ENCODE data around the gene DCAF6. TPM values are rescaled to one million over a fixed set of nuclear protein-coding genes. Genes with fewer than 3 reads are reported as not detected.

Gene DCAF6
- total RNA-seq, 1 donor from 2014 or later: 37.5 TPM

DNA sequence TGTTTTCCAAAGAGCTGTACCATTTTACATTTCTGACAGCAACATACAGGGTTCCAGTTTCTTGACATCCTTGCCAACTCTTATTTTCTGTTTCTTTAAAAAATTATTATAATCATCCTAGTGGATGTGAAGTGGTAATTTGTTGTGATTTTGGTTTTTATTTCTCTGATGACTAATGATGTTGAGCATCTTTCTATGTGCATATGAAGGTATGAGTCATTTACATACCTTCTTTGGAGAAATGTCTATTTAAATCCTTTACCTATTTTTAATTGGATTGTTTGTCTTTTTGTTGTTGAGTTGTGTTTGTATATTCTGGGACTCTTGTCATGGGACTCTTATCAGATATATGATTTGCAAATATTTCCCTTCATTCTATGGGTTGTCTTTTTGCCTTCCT lies 21.2 kb downstream of the DCAF6 start:
- DNase-seq (ENCODE audit: low read depth): no peak
- no peak overlapping the region for H3K4me3 ChIP-seq (ENCODE audit: low read depth, low read length)
- TF ChIP-seq, protein P1, sequence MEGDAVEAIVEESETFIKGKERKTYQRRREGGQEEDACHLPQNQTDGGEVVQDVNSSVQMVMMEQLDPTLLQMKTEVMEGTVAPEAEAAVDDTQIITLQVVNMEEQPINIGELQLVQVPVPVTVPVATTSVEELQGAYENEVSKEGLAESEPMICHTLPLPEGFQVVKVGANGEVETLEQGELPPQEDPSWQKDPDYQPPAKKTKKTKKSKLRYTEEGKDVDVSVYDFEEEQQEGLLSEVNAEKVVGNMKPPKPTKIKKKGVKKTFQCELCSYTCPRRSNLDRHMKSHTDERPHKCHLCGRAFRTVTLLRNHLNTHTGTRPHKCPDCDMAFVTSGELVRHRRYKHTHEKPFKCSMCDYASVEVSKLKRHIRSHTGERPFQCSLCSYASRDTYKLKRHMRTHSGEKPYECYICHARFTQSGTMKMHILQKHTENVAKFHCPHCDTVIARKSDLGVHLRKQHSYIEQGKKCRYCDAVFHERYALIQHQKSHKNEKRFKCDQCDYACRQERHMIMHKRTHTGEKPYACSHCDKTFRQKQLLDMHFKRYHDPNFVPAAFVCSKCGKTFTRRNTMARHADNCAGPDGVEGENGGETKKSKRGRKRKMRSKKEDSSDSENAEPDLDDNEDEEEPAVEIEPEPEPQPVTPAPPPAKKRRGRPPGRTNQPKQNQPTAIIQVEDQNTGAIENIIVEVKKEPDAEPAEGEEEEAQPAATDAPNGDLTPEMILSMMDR (conservative IDR thresholded peaks at IDR 0.05; ENCODE audit: low read depth, low read length): no peak

DNA sequence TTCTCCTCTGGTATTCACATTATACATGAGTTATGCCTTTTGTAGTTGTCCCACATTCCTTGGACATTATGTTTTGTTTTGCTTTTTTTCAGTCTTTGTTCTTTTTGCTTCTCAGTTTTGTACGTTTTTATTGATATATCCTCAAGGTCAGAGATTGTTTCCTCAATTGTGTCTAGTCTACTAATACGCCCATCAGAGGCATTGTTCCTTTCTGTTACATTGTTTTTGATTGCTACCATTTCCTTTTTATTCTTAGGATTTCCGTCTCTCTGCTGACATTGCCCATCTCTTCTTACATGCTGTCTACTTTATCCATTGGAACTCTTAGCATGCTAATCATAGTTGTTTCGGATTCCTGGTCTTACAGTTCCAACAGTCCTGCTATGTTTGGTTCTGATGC lies 28.2 kb downstream of the DCAF6 start:
- TF ChIP-seq, protein P1 (conservative IDR thresholded peaks at IDR 0.05; ENCODE audit: low read depth, low read length): no peak
- DNase-seq (ENCODE audit: low read depth): no peak
- H3K4me3 ChIP-seq (ENCODE audit: low read depth, low read length): no peak overlapping the region

DNA sequence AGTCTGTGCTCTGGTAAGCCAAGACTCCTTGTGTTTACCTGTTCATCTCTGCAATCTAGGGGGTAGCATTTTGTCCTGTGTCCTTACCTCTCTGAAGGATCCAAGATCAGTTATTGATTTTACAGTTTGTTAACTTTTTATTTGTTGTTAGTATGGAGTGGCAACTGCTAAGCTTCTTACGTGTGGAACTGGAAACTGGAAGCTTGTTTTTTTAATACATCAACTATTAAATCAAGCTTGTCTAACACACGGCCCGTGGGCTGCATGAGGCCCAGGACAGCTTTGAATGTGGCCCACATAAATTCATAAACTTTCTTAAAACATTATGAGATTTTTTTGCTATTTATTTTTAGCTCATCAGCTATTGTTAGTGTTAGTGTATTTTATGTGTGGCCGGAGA lies 29.6 kb downstream of the DCAF6 start:
- H3K4me3 ChIP-seq (ENCODE audit: low read depth, low read length): no peak overlapping the region
- peak; percentile 4 for DNase-seq (ENCODE audit: low read depth)
- TF ChIP-seq, protein P1 (conservative IDR thresholded peaks at IDR 0.05; ENCODE audit: low read depth, low read length): no peak

DNA sequence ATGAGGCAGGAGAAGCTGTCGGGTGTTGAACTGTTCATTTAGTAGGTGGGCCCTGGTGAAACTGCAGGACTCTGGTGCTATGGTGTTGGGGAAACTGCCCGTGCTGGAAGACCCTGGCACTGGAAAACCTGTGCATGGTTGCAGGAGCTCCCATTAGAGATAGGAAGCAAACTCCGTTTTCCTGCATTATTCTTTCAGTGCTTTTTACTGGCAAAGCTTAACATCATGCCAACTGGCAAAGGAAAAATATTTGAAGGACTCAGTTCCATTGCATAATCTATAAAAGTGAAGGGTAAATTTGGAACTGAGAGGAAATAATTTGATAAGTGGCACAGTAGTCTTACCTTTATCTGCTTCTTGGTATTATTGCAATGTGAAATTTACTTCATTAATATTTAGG lies 32.1 kb downstream of the DCAF6 start:
- TF ChIP-seq, protein P1 (conservative IDR thresholded peaks at IDR 0.05; ENCODE audit: low read depth, low read length): no peak
- DNase-seq (ENCODE audit: low read depth): no peak
- no peak overlapping the region for H3K4me3 ChIP-seq (ENCODE audit: low read depth, low read length)

DNA sequence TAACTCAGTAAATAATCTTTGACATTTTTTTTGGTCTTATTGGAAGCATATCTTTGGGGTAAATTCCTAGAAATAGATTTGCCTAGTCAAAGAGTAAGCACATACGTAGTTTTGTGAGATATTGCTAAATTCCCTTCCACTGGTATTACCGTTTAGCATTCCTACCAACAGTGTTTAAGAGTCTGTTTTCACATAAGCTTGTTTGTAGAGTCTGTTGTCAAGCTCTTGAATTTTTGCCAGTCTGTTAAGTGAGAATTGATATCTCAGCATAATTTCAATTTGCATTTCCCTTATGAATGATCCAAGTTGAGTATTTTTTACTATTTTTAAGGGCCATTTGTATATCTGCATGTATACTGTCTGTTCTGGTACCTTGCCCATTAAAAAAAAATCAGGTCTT lies 37.3 kb downstream of the DCAF6 start:
- no peak overlapping the region for H3K4me3 ChIP-seq (ENCODE audit: low read depth, low read length)
- TF ChIP-seq, protein P1 (conservative IDR thresholded peaks at IDR 0.05; ENCODE audit: low read depth, low read length): no peak
- no peak for DNase-seq (ENCODE audit: low read depth)

DNA sequence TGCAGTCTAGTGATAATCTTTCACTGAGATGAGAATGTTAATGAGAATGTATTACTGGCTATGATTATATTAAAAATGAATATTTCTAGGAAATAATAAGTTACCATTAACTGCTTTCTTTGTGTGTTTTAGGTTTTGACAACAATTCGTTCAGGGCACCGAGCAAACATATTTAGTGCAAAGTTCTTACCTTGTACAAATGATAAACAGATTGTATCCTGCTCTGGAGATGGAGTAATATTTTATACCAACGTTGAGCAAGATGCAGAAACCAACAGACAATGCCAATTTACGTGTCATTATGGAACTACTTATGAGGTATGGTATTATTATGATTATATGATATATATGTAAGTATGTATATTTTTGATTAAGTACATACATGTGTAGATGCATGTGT lies 38.2 kb downstream of the DCAF6 start:
- no peak overlapping the region for H3K4me3 ChIP-seq (ENCODE audit: low read depth, low read length)
- TF ChIP-seq, protein P1 (conservative IDR thresholded peaks at IDR 0.05; ENCODE audit: low read depth, low read length): no peak
- DNase-seq (ENCODE audit: low read depth): no peak

DNA sequence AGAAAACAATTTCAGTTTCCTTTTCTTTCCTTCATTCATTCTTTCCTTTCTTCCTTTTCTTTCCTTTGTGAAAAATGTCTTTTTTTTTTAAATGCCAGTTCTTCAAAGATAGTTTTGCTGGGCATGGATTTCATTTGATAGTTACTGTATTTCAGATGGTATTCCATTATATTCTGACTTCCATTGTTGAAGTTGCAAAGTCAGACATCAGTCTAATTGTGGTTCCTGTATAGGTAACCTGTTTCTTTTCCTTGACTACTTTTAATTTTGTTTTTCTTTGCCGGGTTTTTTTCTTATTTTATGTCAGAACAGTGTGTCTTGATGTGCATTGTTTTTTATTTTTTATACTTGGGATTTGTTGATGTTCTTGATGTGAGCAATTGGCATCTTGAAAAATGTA lies 40.8 kb downstream of the DCAF6 start:
- DNase-seq (ENCODE audit: low read depth): no peak
- no peak overlapping the region for H3K4me3 ChIP-seq (ENCODE audit: low read depth, low read length)
- TF ChIP-seq, protein P1 (conservative IDR thresholded peaks at IDR 0.05; ENCODE audit: low read depth, low read length): no peak
